HEK293 (cell line): Measurements from ENCODE around the gene VIT.

ENCODE experiments used
- ATF2 ChIP-seq: fragments of 450-650 bp; formaldehyde crosslinking; IDR thresholded peaks from 2 replicates; pipeline ENCODE4 v1.5.1; 2016; ENCODE audit warnings: missing biosample characterization, missing genetic modification characterization, low read depth
- CTCF ChIP-seq: fragments of 450-650 bp; formaldehyde crosslinking; IDR thresholded peaks from 2 replicates; pipeline ENCODE4 v1.5.1; 2016; ENCODE audit warnings: missing biosample characterization, missing genetic modification characterization
- ELK4 ChIP-seq: IDR thresholded peaks from 2 replicates; pipeline ENCODE4 v1.6.1; 2011; ENCODE audit warnings: mild to moderate bottlenecking, low read depth, low read length, borderline replicate concordance
- REST ChIP-seq: fragments of 450-650 bp; formaldehyde crosslinking; IDR thresholded peaks from 2 replicates; pipeline ENCODE4 v1.5.1; 2016; ENCODE audit warnings: missing biosample characterization, missing genetic modification characterization

GRCh38 chr2:36741188-36741837, 44.8 kb downstream of the VIT start:
- TF ChIP-seq REST (tag by site-specific recombination), result no peak
- no peak for TF ChIP-seq CTCF (tag by site-specific recombination)
- no peak for TF ChIP-seq ATF2 (tag by site-specific recombination)
- TF ChIP-seq ELK4, result no peak
